Mesenchymal stem cell (in vitro differentiated cells and primary cell): ENCODE results near the gene GARIN3.

Source experiments
- DNase-seq: peaks from one replicate; pipeline ENCODE4 v3.0.0-alpha.2; 2013
- H2AFZ ChIP-seq: one replicate; pipeline ENCODE4 v1.6.1; 2013; ENCODE audit warnings: low read depth, mild to moderate bottlenecking, control low read depth, inconsistent platforms, low read length, moderate library complexity
- H2AK5ac ChIP-seq: 2 replicates; pipeline ENCODE4 v1.6.1; 2013; ENCODE audit warnings: low read length, moderate library complexity, mild to moderate bottlenecking, inconsistent platforms; ENCODE audit not compliant: severe bottlenecking
- H2BK120ac ChIP-seq: one replicate; pipeline ENCODE4 v1.6.1; 2013; ENCODE audit warnings: low read depth, mild to moderate bottlenecking, inconsistent platforms, low read length, moderate library complexity
- H2BK12ac ChIP-seq, 2 experiments: one replicate each; pipeline ENCODE4 v1.6.1; 2013; ENCODE audit warnings: inconsistent platforms in 2 of 2, low read length in 2 of 2, mild to moderate bottlenecking in 2 of 2, moderate library complexity in 2 of 2, control low read depth in 1 of 2
- H2BK15ac ChIP-seq: one replicate; pipeline ENCODE4 v1.6.1; 2013; ENCODE audit warnings: mild to moderate bottlenecking, low read depth, inconsistent platforms; ENCODE audit not compliant: poor library complexity, severe bottlenecking
- H2BK5ac ChIP-seq: 2 replicates; pipeline ENCODE4 v1.6.1; 2013; ENCODE audit warnings: low read depth, mild to moderate bottlenecking, low read length, control low read depth, inconsistent platforms; ENCODE audit not compliant: poor library complexity, severe bottlenecking
- H3K14ac ChIP-seq, 2 experiments: one replicate each; pipeline ENCODE4 v1.6.1; 2013; ENCODE audit warnings: inconsistent platforms in 2 of 2, low read length in 2 of 2, control low read depth in 1 of 2, mild to moderate bottlenecking in 1 of 2, moderate library complexity in 1 of 2
- H3K18ac ChIP-seq, 2 experiments: one replicate each; pipeline ENCODE4 v1.6.1; 2013; ENCODE audit warnings: inconsistent platforms in 2 of 2, low read length in 2 of 2, control low read depth in 1 of 2, low read depth in 1 of 2, mild to moderate bottlenecking in 1 of 2
- H3K23ac ChIP-seq, 2 experiments: one replicate each; pipeline ENCODE4 v1.6.1; 2013; ENCODE audit warnings: inconsistent platforms in 2 of 2, low read length in 2 of 2, mild to moderate bottlenecking in 2 of 2, moderate library complexity in 2 of 2, control low read depth in 1 of 2
- H3K27ac ChIP-seq: 2 replicates; pipeline ENCODE4 v1.5.1; 2013; ENCODE audit warnings: mild to moderate bottlenecking, moderate library complexity, low read length, control low read depth, inconsistent platforms; ENCODE audit not compliant: poor library complexity, severe bottlenecking
- H3K27me3 ChIP-seq, 2 experiments: 2 replicates each; pipeline versions ENCODE4 v1.6.1 to v1.7.0; 2013; ENCODE audit warnings: low read length in 2 of 2, mild to moderate bottlenecking in 2 of 2, moderate library complexity in 2 of 2, control low read depth in 1 of 2, inconsistent platforms in 1 of 2; ENCODE audit not compliant: control insufficient read depth in 1 of 2, insufficient read depth in 1 of 2
- H3K36me3 ChIP-seq, 2 experiments: 2 replicates each; pipeline versions ENCODE4 v1.6.1 to v1.7.0; 2013; ENCODE audit warnings: low read length in 2 of 2, control low read depth in 1 of 2, inconsistent platforms in 1 of 2, low read depth in 1 of 2, mild to moderate bottlenecking in 1 of 2; ENCODE audit not compliant: insufficient read depth in 2 of 2, control insufficient read depth in 1 of 2
- H3K4ac ChIP-seq, 2 experiments: one replicate each; pipeline ENCODE4 v1.6.1; 2013; ENCODE audit warnings: inconsistent platforms in 2 of 2, low read length in 2 of 2, mild to moderate bottlenecking in 2 of 2, moderate library complexity in 2 of 2, control low read depth in 1 of 2, low read depth in 1 of 2
- H3K4me1 ChIP-seq: 2 replicates; pipeline ENCODE4 v1.6.1; 2013; ENCODE audit warnings: low read depth, low read length, control low read depth; ENCODE audit not compliant: control insufficient read depth, insufficient read depth
- H3K4me2 ChIP-seq: 2 replicates; pipeline ENCODE4 v1.6.1; 2013; ENCODE audit warnings: low read length, mild to moderate bottlenecking, inconsistent platforms; ENCODE audit not compliant: poor library complexity, severe bottlenecking
- H3K4me3 ChIP-seq, 2 experiments: 2 replicates each; pipeline versions ENCODE4 v1.5.1 to v1.7.0; 2013; ENCODE audit warnings: low read length in 2 of 2, mild to moderate bottlenecking in 2 of 2, control low read depth in 1 of 2, low read depth in 1 of 2; ENCODE audit not compliant: insufficient read depth in 1 of 2
- H3K79me1 ChIP-seq: replicated peaks from 2 replicates; pipeline ENCODE4 v1.6.1; 2013; ENCODE audit warnings: mild to moderate bottlenecking, control low read depth, low read length, inconsistent platforms; ENCODE audit not compliant: poor library complexity, severe bottlenecking
- H3K9ac ChIP-seq: 2 replicates; pipeline ENCODE4 v1.7.0; 2013; ENCODE audit warnings: mild to moderate bottlenecking, low read length, moderate library complexity
- H3K9me3 ChIP-seq: 2 replicates; pipeline ENCODE4 v1.7.0; 2013; ENCODE audit warnings: mild to moderate bottlenecking, low read length; ENCODE audit not compliant: control insufficient read depth
- H4K8ac ChIP-seq: one replicate; pipeline ENCODE4 v1.6.1; 2013; ENCODE audit warnings: inconsistent platforms, mild to moderate bottlenecking, low read length, moderate library complexity
- H4K91ac ChIP-seq: one replicate; pipeline ENCODE4 v1.6.1; 2013; ENCODE audit warnings: mild to moderate bottlenecking, low read length, inconsistent platforms
- WGBS: methylation state at CpG from one replicate; pipeline ENCODE4 v1.1.7; 2013; ENCODE audit warnings: mixed read lengths; 5-methylcytosine and 5-hydroxymethylcytosine counted together

GARIN3 gene

GRCh38 chr5:157115502-157115901 is 50.6 kb downstream of the GARIN3 start:
- Histone ChIP-seq H2AK5ac (no peak overlapping the region), H3K9me3 (peaks cover 3% of the 10 kb centered on the region), H3K4me2 (no peak overlapping the region), H3K4me3 (no peak overlapping the region), H2BK120ac (no peak overlapping the region), H3K23ac (no peak overlapping the region), H2BK5ac (no peak overlapping the region), H3K14ac (no peak overlapping the region), H2BK15ac (no peak overlapping the region), H3K9ac (no peak overlapping the region), H3K36me3 (no peaks in the 10 kb centered on the region), H3K27me3 (no peaks in the 10 kb centered on the region), H3K4me1 (no peaks in the 10 kb centered on the region), H3K18ac (no peak overlapping the region), H3K27ac (no peak overlapping the region), H2BK12ac (no peak overlapping the region), H2AFZ (no peak overlapping the region), H3K4ac (no peak overlapping the region), H3K79me1 (no peaks in the 10 kb centered on the region), H4K8ac (no peak overlapping the region), H4K91ac (no peak overlapping the region)
- no peak for DNase-seq
- no CpG with 5 or more reads among the region's 1 CpG for WGBS

GRCh38 chr5:157115012-157115411 is 51.1 kb downstream of the GARIN3 start:
- Histone ChIP-seq H4K91ac (no peak overlapping the region), H3K4me2 (no peak overlapping the region), H3K27ac (no peak overlapping the region), H2BK15ac (no peak overlapping the region), H3K9me3 (no peaks in the 10 kb centered on the region), H4K8ac (no peak overlapping the region), H3K4me1 (no peaks in the 10 kb centered on the region), H2BK120ac (no peak overlapping the region), H3K18ac (no peak overlapping the region), H2BK12ac (no peak overlapping the region), H3K9ac (no peak overlapping the region), H3K79me1 (no peaks in the 10 kb centered on the region), H3K27me3 (no peaks in the 10 kb centered on the region), H3K4me3 (no peak overlapping the region), H2AK5ac (no peak overlapping the region), H2BK5ac (no peak overlapping the region), H3K4ac (no peak overlapping the region), H3K23ac (no peak overlapping the region), H3K14ac (no peak overlapping the region), H2AFZ (no peak overlapping the region), H3K36me3 (no peaks in the 10 kb centered on the region)
- DNase-seq: no peak

DNA sequence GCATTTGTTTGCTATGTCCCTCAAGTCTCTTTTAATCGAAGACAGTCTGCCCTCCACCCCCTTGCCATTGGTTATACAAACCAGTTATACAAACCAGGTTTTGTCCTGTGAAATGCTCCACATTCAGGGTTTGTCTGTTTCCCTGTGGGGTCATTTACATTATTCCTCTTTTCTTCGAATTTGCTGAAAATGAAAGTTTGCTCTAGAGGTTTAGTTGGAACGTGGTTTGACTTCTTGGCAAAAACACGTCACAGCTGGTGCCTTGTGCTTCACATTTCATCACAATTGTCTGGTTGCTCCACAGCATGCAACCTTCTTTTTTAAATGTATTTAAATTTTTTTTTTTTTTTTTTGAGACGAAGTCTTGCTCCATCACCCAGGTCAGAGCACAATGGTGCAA is 53.1 kb downstream of the GARIN3 start:
- no peaks in the 10 kb centered on the region for H3K36me3 ChIP-seq
- H2AFZ ChIP-seq: no peak overlapping the region
- H3K9me3 ChIP-seq: no peaks in the 10 kb centered on the region
- peak overlapping the region; percentile 40 for H3K9ac ChIP-seq
- H2AK5ac ChIP-seq: no peak overlapping the region
- no peak overlapping the region for H3K18ac ChIP-seq
- no peak overlapping the region for H4K91ac ChIP-seq
- H2BK120ac ChIP-seq: no peak overlapping the region
- H2BK12ac ChIP-seq: no peak overlapping the region
- WGBS: 89% methylated on average over 4 of the region's 5 CpGs
- no peaks in the 10 kb centered on the region for H3K79me1 ChIP-seq
- H3K27me3 ChIP-seq: no peaks in the 10 kb centered on the region
- no peak overlapping the region for H3K4me3 ChIP-seq
- no peak overlapping the region for H3K4ac ChIP-seq
- peak overlapping the region; percentile 8 for H2BK5ac ChIP-seq
- H3K4me1 ChIP-seq: no peaks in the 10 kb centered on the region
- no peak overlapping the region for H3K23ac ChIP-seq
- H3K14ac ChIP-seq: no peak overlapping the region
- no peak overlapping the region for H3K27ac ChIP-seq
- no peak overlapping the region for H4K8ac ChIP-seq
- no peak for DNase-seq
- H3K4me2 ChIP-seq: no peak overlapping the region
- no peak overlapping the region for H2BK15ac ChIP-seq
